H9 (cell line): ENCODE data around the gene MSANTD2. TPM values are rescaled to one million over a fixed set of nuclear protein-coding genes. Genes with fewer than 3 reads are reported as not detected.

Experiments used
- DNase-seq: peaks from one replicate; pipeline ENCODE4 v3.0.0-alpha.2; 2017
- H2AFZ ChIP-seq: one replicate; pipeline ENCODE4 v1.6.1; 2013; ENCODE audit warnings: mild to moderate bottlenecking, low read length, control low read depth, moderate library complexity
- H2AK5ac ChIP-seq: 2 replicates; pipeline ENCODE4 v1.6.1; 2013; ENCODE audit warnings: low read length, control low read depth, mixed read lengths; ENCODE audit not compliant: insufficient read length
- H2BK120ac ChIP-seq: one replicate; pipeline ENCODE4 v1.6.1; 2013; ENCODE audit warnings: low read depth, mild to moderate bottlenecking, low read length, control low read depth, inconsistent platforms; ENCODE audit not compliant: poor library complexity, severe bottlenecking
- H2BK12ac ChIP-seq: 2 replicates; pipeline ENCODE4 v1.6.1; 2013; ENCODE audit warnings: low read length, control low read depth, mixed read lengths, low read depth; ENCODE audit not compliant: insufficient read length
- H2BK15ac ChIP-seq: 2 replicates; pipeline ENCODE4 v1.6.1; 2013; ENCODE audit warnings: low read depth, low read length, control low read depth
- H2BK20ac ChIP-seq: one replicate; pipeline ENCODE4 v1.6.1; 2013; ENCODE audit warnings: low read depth, mild to moderate bottlenecking, low read length, control low read depth, inconsistent platforms; ENCODE audit not compliant: poor library complexity, severe bottlenecking
- H2BK5ac ChIP-seq: 2 replicates; pipeline ENCODE4 v1.6.1; 2013; ENCODE audit warnings: low read length, control low read depth, mixed read lengths; ENCODE audit not compliant: insufficient read length
- H3K14ac ChIP-seq: 2 replicates; pipeline ENCODE4 v1.6.1; 2013; ENCODE audit warnings: low read length, control low read depth; ENCODE audit not compliant: insufficient read depth
- H3K18ac ChIP-seq: 2 replicates; pipeline ENCODE4 v1.6.1; 2013; ENCODE audit warnings: low read depth, mild to moderate bottlenecking, mixed read lengths, low read length, control low read depth; ENCODE audit not compliant: insufficient read length
- H3K23ac ChIP-seq: 2 replicates; pipeline ENCODE4 v1.6.1; 2013; ENCODE audit warnings: low read length, control low read depth, mixed read lengths, low read depth; ENCODE audit not compliant: insufficient read length
- H3K23me2 ChIP-seq: 2 replicates; pipeline ENCODE4 v1.6.1; 2013; ENCODE audit warnings: low read depth, mild to moderate bottlenecking, mixed read lengths, low read length, control low read depth; ENCODE audit not compliant: insufficient read length, poor library complexity, severe bottlenecking
- H3K27ac ChIP-seq: 2 replicates; pipeline ENCODE4 v1.5.1; 2013; ENCODE audit warnings: low read length, control low read depth, mixed read lengths, low read depth; ENCODE audit not compliant: insufficient read length
- H3K27me3 ChIP-seq: 2 replicates; pipeline ENCODE4 v1.6.1; 2013; ENCODE audit warnings: low read length, control low read depth, inconsistent platforms; ENCODE audit not compliant: insufficient read depth
- H3K4ac ChIP-seq: 2 replicates; pipeline ENCODE4 v1.6.1; 2013; ENCODE audit warnings: low read depth, mild to moderate bottlenecking, control low read depth, inconsistent platforms, low read length, moderate library complexity
- H3K4me1 ChIP-seq: 2 replicates; pipeline ENCODE4 v1.6.1; 2013; ENCODE audit warnings: low read length, control low read depth, inconsistent platforms; ENCODE audit not compliant: insufficient read depth
- H3K4me2 ChIP-seq: 2 replicates; pipeline ENCODE4 v1.6.1; 2013; ENCODE audit warnings: low read length, control low read depth, mixed read lengths; ENCODE audit not compliant: insufficient read length, insufficient read depth
- H3K56ac ChIP-seq: 2 replicates; pipeline ENCODE4 v1.6.1; 2013; ENCODE audit warnings: low read depth, mild to moderate bottlenecking, mixed read lengths, low read length, control low read depth; ENCODE audit not compliant: insufficient read length
- H3K79me1 ChIP-seq: 2 replicates; pipeline ENCODE4 v1.6.1; 2013; ENCODE audit warnings: low read depth, mild to moderate bottlenecking, moderate library complexity, low read length, control low read depth, inconsistent platforms; ENCODE audit not compliant: insufficient read depth, poor library complexity, severe bottlenecking
- H3K79me2 ChIP-seq: 2 replicates; pipeline ENCODE4 v1.6.1; 2013; ENCODE audit warnings: low read length, control low read depth, inconsistent platforms; ENCODE audit not compliant: insufficient read depth
- H3K9ac ChIP-seq: 2 replicates; pipeline ENCODE4 v1.6.1; 2013; ENCODE audit warnings: low read length, control low read depth, mixed read lengths; ENCODE audit not compliant: insufficient read length; ENCODE audit errors: extremely low read depth
- H3K9me3 ChIP-seq: one replicate; pipeline ENCODE4 v1.6.1; 2013; ENCODE audit warnings: low read depth, low read length, inconsistent platforms; ENCODE audit not compliant: control insufficient read depth
- H3T11ph ChIP-seq: one replicate; pipeline ENCODE4 v1.6.1; 2013; ENCODE audit warnings: mild to moderate bottlenecking, low read length, control low read depth, inconsistent platforms
- H4K20me1 ChIP-seq: one replicate; pipeline ENCODE4 v1.6.1; 2013; ENCODE audit not compliant: control insufficient read depth, insufficient read length, insufficient read depth
- H4K5ac ChIP-seq: 2 replicates; pipeline ENCODE4 v1.6.1; 2013; ENCODE audit warnings: low read depth, mild to moderate bottlenecking, mixed read lengths, low read length, control low read depth; ENCODE audit not compliant: insufficient read length
- H4K8ac ChIP-seq: replicated peaks from 2 replicates; pipeline ENCODE4 v1.6.1; 2013; ENCODE audit warnings: low read length, control low read depth, mixed read lengths, low read depth; ENCODE audit not compliant: insufficient read length
- H4K91ac ChIP-seq: 2 replicates; pipeline ENCODE4 v1.6.1; 2013; ENCODE audit warnings: low read depth, mild to moderate bottlenecking, moderate library complexity, mixed read lengths, low read length, control low read depth; ENCODE audit not compliant: insufficient read length
- H3K27ac Mint-ChIP-seq, 3 experiments: 2 replicates in 2 of 3; 3 replicates in 1 of 3; pipeline ENCODE4 v1.8.0; 2020 to 2021; ENCODE audit warnings: mixed read lengths in 3 of 3, mild to moderate bottlenecking in 1 of 3, moderate library complexity in 1 of 3
- H3K27me3 Mint-ChIP-seq: 2 replicates; pipeline ENCODE4 v1.8.0; 2021; ENCODE audit warnings: low read depth, mild to moderate bottlenecking, moderate library complexity, mixed read lengths
- H3K36me3 Mint-ChIP-seq, 3 experiments: 2 replicates in 2 of 3; 3 replicates in 1 of 3; pipeline ENCODE4 v1.8.0; 2020 to 2021; ENCODE audit warnings: low read depth in 3 of 3, mixed read lengths in 3 of 3; ENCODE audit not compliant: insufficient read depth in 1 of 3
- H3K4me1 Mint-ChIP-seq, 2 experiments: 2 replicates each; pipeline ENCODE4 v1.8.0; 2020; ENCODE audit warnings: mixed read lengths in 2 of 2
- H3K4me3 Mint-ChIP-seq, 2 experiments: 2 replicates in 1 of 2; 3 replicates in 1 of 2; pipeline ENCODE4 v1.8.0; 2020 to 2021; ENCODE audit warnings: mild to moderate bottlenecking in 2 of 2, mixed read lengths in 2 of 2, moderate library complexity in 1 of 2
- H3K9me3 Mint-ChIP-seq, 2 experiments: 2 replicates in 1 of 2; 3 replicates in 1 of 2; pipeline ENCODE4 v1.8.0; 2020; ENCODE audit warnings: mild to moderate bottlenecking in 2 of 2, mixed read lengths in 2 of 2, moderate library complexity in 1 of 2
- CTCF ChIP-seq: fragments of 200-600 bp; sonication (generic); conservative IDR thresholded peaks from 3 replicates; pipeline ENCODE4 v1.8.0; 2021; ENCODE audit warnings: antibody characterized with exemption, mild to moderate bottlenecking
- WGBS: extraction: QIAGEN DNeasy Blood & Tissue Kit; methylation state at CpG from one replicate; pipeline ENCODE4 v1.1.7; 2013; ENCODE audit warnings: missing lambda C conversion rate, low lambda C conversion rate, mixed read lengths; ENCODE audit not compliant: insufficient read length; ENCODE audit errors: extremely low coverage; 5-methylcytosine and 5-hydroxymethylcytosine counted together
- total RNA-seq: library from RNA; stranded (reverse); gene quantifications from 2 replicates; pipeline ENCODE4 v1.2.1, GENCODE V29; 2021

The MSANTD2 gene
- total RNA-seq, 1 experiment from 2014 or later = 18.1 TPM

GRCh38 chr11:124842305-124842704 is 42.1 kb upstream of the MSANTD2 start:
- H2BK20ac ChIP-seq = no peak overlapping the region
- Mint-ChIP-seq H3K27me3 (peaks cover 20% of the 10 kb centered on the region), H3K4me1 (peaks cover 11 to 48% of the 10 kb centered on the region in 2 experiments), H3K4me3 (peak overlapping the region; percentile 48 to 50; a peak in 4 of 5 replicates), H3K27ac (no peak overlapping the region), H3K36me3 (no peaks in the 10 kb centered on the region), H3K9me3 (peaks cover 0 to 2% of the 10 kb centered on the region in 2 experiments; a peak in 3 of 5 replicates)
- H2AK5ac ChIP-seq = no peak overlapping the region
- no peaks in the 10 kb centered on the region for H3K9me3 ChIP-seq
- no peak overlapping the region for H3K14ac ChIP-seq
- no peak overlapping the region for H3K27ac ChIP-seq
- H3K4me2 ChIP-seq = no peak overlapping the region
- no peak for DNase-seq
- no peak overlapping the region for H2BK12ac ChIP-seq
- H4K91ac ChIP-seq = no peak overlapping the region
- H3K23ac ChIP-seq = no peak overlapping the region
- H3T11ph ChIP-seq = no peak overlapping the region
- no peaks in the 10 kb centered on the region for H3K79me2 ChIP-seq
- H4K20me1 ChIP-seq = no peaks in the 10 kb centered on the region
- H3K18ac ChIP-seq = no peak overlapping the region
- no peak overlapping the region for H3K9ac ChIP-seq
- H3K56ac ChIP-seq = no peak overlapping the region
- no peak overlapping the region for H3K4ac ChIP-seq
- no peak overlapping the region for H4K5ac ChIP-seq
- H3K27me3 ChIP-seq = peaks cover 95% of the 10 kb centered on the region
- peaks cover 3% of the 10 kb centered on the region for H3K23me2 ChIP-seq
- WGBS = no CpG with 5 or more reads among the region's 4 CpGs
- no peaks in the 10 kb centered on the region for H3K79me1 ChIP-seq
- no peaks in the 10 kb centered on the region; the same call in 1 of the 2 replicates for H3K4me1 ChIP-seq
- no peak overlapping the region for H4K8ac ChIP-seq
- no peak overlapping the region for H2BK120ac ChIP-seq
- TF ChIP-seq CTCF = no peak
- H2BK5ac ChIP-seq = no peak overlapping the region
- no peak overlapping the region for H2AFZ ChIP-seq
- no peak overlapping the region for H2BK15ac ChIP-seq
